Hepatocyte (in vitro differentiated cells): ENCODE measurements around the gene FBRSL1.

Experiments used
- CTCF ChIP-seq: fragments of 200-600 bp; sonication (generic); IDR thresholded peaks from 2 replicates; pipeline ENCODE4 v1.5.1; 2016; ENCODE audit warnings: antibody characterized with exemption, mild to moderate bottlenecking; ENCODE audit not compliant: poor library complexity
- EZH2 ChIP-seq: fragments of 200-600 bp; sonication (generic); IDR thresholded peaks from 2 replicates; pipeline ENCODE4 v1.6.1; 2016; ENCODE audit warnings: antibody characterized with exemption, mild to moderate bottlenecking, borderline replicate concordance
- EZH2phosphoT487 ChIP-seq: fragments of 200-600 bp; sonication (generic); IDR thresholded peaks from one replicate; pipeline ENCODE4 v1.6.1; 2018; ENCODE audit warnings: antibody characterized with exemption, mild to moderate bottlenecking, low read depth, moderate library complexity; ENCODE audit not compliant: unreplicated experiment, severe bottlenecking

DNA sequence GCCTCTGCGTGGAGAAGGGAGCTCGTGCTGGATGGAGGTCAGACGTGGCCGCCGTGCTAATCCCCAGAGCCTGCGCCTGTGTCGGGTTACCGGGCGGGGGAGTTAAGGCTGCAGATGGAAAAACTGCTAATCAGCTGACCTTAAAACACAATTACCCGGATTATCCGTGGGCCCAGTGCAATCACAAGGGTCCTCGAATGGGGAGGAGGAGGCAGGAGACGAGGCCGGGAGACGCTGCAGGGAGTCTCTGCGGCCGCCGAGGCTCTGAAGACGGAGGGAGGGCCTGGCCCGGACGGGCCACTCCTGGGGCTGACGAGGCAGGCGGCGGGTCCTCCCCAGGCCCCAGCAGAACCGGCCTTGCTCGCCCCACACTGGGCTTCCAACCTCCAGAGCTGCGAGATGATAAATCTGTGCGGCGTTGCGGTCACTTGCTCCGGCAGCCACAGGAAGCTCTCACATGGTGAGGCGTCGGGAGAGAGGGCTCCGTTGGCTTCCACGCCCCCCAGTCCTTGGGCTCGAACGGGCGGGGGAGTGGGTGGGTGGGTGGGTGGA, 32.9 kb upstream of the FBRSL1 start:
- TF ChIP-seq CTCF = no peak
- TF ChIP-seq EZH2 = no peak
- no peak for TF ChIP-seq EZH2phosphoT487
